CD4-positive, alpha-beta T cell treated with Interleukin-6 for 4 hours (primary cell): Measurements from ENCODE around the gene TSPEAR.

ENCODE experiments used
- DNase-seq: peaks from one replicate; pipeline ENCODE4 v3.0.0-alpha.2; 2020; ENCODE audit warnings: mixed read lengths

Gene TSPEAR

DNA sequence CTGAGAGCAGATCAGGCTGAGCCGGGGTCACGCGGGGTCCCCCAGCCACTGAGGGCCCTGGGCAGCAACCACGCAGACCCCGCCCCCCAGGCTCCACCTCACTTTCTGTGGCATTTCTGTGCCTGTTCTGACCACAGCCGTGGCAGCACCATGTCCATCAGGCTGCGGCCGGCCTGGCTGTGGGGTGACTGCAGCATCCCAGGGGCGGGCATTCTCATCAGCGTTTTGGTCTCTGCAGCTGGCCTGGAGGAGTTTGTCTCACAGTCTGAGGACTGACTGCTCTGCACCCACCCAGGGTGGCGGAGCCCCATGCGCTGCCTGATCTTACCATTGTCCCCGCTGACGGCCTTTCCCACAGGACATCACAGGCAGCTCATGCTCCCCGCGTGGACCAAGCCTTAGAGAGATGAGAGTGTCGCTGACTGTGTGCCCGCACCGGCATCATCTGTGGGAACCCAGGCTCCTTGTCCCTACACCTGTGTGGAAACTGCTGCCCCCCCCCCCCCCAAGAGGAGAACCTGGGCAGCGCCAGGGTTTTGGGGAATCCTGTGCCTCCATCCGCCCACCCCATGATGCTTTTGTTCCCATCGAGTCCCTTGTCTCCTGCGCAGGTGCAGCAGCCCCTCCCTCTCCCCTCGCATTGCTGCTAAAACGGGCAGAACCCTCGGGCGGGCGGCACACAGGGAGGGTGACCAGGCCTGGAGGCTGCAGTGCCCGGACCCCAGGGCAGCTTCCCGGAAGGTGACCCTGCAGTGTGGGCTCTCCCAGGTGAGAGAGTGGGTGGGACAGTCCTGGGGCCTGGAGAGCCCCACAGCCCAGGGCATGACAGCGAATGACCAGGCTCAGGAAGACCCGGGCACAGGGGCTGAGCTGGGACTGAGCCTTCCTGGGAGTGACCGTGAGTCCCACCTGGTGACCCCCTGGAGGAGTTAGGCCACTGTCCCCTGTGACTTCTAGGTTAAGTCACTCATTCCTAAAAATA is 173.2 kb downstream of the TSPEAR start:
- no peak for DNase-seq

DNA sequence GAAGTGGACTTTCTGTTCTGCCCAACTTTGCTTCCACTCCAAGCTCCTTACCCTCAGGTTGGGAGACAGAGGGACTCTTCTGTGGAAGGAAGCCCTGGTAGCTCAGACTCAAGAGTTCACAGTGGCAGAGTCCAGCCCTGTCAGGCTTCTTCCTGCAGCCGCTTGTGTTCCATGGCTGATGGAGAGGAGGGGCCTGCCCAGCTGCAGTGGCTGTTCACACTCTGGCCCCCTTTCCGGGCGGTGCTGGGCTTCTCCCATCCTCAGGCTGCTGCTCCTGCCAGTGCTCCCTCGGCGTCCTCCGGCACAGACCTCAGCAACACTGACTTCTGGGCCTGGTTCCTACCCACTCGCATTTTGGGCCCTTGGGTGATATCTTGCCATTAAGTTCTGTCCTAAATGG is 175.4 kb downstream of the TSPEAR start:
- DNase-seq = no peak

DNA sequence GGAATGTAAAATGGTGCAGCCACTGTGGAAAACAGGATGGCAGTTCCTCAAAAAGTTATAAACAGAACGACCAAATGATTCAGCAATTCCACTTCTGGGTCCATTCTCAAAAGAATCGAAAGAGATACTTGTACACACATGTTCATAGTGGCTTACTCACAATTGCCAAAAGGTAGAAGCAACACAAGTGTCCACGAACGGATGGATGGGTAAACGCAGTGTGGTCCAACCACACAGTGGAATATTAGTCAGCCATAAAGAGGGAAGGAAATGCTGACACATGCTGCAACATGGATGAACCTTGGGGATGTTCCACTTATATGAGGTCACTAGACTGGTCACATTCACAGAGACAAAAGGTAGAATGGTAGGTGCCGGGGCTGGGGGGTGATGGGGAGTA is 176.7 kb downstream of the TSPEAR start:
- no peak for DNase-seq

DNA sequence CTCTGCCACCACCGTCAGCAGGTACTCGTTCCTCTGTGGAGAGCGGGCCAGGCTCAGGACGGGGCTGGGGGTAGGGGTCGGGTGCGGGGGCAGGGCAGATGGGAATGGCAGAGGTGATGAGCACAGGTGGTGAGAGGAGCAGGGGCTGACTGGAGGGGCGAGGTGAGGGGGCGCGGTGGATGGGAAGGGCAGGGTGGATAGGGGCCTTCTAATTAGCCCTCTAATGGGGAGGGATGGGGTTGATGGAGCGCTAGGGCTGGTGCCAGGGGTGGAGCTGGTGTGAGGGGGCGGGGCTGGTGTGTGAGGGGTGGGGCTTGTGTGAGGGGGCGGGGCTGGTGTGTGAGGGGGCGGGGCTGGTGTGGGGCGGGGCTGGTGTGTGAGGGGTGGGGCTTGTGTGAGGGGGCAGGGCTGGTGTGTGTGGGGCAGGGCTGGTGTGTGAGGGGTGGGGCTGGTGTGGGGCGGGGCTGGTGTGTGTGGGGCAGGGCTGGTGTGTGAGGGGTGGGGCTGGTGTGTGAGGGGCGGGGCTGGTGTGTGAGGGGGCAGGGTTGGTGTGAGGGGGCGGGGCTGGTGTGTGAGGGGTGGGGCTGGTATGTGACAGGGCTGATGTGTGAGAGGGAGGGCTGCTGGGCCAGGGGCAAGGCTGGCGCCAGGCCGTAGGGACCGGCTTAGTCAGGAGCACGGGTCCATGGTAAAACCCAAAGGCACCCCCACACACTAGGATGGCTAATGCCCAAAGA is 177.3 kb downstream of the TSPEAR start:
- DNase-seq = no peak

DNA sequence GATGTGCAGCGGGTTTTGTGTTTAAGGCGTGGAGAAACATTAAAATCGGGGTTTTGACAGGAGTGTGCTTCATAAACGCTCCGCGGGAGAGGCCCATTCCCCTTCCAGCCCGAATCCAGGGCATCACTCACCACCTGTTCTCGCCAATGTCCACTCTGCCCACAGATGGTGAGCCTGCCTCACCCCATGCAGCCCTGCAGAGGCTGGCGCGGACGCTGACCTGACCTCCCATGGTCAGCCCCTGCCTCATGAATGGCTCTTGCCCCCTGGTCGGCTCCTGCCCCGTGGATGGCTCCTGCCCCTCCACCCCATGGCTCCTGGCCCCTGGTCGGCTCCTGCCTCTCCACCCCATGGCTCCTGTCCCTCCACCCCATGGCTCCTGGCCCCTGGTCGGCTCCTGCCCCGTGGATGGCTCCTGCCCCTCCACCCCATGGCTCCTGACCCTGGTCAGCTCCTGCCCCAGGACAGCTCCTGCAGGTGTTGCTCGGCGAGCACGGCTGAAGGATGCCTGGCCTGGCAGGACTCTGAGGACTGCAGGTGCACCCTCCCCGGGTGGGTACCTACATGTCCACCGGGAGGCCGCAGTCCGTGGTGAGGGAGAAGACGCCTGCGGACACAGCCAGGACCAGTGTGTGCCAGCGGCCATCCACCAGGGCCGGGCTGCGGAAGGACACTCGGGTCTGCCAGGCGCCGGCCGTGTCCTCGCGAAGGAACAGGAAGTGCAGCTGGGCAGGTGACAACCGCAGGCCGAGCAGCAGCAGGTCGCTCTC is 178.1 kb downstream of the TSPEAR start:
- no peak for DNase-seq

DNA sequence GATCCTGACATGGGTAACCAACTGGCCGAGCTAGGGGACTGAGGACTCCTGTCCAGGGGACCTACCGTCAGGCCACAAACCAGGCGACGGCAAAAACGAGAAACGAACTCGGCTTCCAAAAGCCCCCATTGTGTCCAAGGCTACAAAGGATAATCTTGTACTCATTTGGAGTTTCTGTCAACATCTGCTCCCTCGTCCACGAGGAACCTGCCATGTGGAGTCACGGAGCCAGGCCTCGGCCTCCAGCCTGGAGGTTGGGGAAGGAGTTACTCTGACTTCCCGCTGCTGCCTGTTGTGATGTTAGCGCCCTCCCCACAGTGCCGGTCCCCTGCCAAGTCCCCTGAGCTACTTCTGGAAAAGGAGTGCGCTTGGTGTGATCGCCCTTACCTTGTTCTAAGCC is 178.7 kb downstream of the TSPEAR start:
- DNase-seq = no peak

DNA sequence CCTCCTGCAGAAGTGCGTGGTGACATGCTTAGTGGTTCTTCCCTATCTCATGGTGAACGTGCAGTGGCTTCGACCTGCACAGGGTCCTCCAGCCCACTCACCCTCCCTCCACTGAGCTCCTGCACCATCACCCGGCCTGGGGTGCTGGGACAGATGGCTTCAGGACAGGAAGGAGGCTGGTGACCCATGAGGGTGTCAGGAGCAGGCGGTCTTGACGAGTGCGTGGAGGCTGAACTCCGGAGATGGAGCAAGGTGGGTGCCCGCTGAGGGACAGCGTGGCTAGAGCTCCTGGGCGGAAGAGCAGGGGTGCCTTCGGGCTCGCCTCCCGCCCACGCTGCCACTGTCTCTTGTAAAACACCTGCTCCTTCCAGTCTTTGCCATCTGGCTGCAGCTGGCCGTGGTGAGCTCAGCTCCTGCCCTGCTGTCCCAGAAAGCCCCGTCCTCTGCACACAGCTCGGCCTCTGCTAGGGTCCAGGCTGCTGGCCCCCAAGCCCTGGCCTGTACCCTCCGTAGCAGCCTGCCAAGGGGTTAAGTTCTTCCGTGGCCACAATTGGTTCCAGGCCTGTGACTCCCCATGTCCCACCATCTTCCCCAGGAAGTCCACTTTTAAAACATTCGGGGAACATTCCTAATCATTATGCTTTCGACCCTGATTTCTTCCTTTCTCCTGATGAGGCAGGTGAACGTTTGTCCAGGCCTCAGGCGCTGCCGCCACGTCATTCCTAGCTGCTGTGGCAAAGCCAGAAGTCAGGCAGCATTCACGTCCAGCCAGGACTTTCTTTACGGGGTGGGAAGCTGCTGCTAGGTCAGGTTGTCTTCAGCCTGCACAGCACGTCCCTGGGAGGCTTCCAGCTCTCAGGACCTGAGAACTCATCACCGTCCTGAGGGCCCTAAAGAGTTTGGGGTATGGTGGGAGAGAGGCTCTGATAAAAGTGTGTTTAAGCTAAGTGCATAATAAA is 179.5 kb downstream of the TSPEAR start:
- DNase-seq = no peak

DNA sequence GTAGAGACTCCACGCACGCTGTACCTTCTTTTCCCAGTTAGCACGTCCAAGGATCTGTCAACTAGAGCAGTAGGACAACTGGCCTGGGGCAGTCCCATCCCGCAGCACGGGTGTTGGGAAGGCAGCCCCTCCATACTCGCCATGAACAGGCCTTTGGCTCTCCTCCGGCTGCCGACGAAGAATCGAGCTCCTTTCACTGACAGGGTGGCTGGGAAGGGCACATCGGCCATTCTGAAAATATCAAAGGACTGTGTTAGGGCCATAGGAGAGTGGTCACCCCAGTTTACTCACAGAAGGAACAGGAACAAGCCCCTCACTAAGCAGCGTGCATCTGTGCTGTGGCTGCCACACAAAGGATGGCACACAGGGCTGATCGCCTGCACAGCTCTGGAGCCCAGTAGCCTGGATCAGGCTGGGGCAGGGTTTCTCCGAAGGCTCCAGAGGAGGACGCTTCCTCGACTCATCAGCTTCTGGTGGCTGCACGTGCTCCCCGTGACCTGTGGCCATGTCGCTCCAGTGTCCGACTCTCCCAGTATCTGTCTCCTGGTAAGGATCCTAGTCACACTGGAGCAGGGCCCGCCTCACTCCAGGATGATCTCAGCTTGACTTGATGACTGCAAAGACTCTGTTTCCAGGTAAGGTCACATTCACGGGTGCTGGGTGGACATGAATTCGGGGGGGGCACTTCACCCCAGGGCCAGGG is 180.3 kb downstream of the TSPEAR start:
- DNase-seq = no peak

DNA sequence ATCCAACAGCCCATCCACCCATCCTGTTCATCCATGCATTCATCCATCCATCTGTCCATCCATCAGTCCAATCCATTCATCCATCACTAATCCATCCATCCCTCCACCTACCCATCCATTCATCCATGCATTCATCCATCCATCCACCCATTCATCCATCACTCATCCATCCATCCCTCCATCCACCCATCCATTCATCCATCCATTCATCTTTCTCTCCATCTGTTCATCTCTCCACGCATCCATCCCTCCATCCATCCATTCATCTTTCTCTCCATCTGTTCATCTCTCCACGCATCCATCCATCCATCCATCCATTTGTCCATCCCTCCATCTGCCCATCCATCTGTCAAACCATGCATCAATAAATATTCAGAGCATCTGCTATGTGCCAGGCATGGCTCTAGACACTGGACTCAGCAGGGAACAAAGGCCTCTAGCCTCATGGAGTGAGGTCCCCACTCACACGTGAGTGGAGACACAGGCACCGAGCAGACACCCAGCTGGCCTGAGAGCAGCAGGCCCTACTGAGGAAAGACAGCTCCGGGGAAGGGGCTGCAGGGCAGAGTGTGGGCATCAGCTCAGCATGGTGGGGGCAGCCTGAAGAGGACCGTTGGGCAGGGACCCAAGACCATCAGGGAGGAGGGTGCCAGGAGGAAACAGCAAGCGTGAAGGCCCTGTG is 181.0 kb downstream of the TSPEAR start:
- DNase-seq = no peak

DNA sequence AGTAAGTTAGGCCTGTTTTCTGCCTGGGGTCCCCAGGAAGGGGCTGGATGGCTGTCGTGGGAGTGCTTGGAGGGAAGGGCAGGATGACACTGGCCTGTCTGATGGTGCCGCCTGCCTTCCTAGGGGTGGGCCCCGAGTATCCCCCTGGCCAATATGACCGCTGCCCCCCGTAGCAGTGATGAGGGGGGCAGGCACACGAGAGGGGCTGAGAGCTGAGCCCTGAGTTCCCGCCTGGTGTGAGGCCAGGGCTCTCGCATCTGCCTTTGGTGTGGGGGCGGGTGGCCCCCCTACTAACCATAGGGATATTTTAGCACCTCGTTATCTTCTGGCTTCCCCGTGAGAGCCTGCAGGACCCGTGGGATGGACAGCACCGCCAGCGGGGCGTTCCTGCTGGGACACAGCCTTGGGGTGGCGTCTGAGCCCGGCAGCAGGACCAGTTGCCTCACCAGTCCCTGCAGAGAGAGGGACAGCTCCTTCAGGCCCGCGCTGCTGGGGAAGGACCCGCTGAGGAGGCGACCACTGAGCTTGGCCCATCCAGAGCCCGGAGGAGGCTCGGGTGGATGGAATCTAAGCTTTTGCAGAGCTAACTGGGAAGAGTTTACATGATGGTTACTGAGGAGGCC is 181.8 kb downstream of the TSPEAR start:
- DNase-seq = no peak

DNA sequence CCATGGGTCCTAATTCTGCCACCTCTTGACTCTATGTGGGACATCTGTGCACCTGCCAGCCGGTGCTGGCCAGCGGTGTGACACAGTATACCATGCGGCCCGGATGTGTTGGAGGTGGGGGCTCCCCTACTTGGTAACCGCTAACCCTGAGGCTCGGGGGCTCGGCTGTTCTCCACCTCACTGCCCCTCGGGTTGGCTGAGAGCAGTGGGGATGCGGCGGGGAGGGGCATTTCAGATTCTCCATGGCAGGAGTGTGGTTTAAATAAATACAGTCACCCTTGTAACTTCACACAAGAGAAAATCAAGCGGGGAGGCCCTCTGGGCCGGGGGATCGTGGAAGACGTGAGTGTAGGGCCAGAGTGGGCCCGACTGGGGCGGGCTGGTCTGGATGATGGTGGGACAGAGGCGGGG is 182.4 kb downstream of the TSPEAR start:
- no peak for DNase-seq

DNA sequence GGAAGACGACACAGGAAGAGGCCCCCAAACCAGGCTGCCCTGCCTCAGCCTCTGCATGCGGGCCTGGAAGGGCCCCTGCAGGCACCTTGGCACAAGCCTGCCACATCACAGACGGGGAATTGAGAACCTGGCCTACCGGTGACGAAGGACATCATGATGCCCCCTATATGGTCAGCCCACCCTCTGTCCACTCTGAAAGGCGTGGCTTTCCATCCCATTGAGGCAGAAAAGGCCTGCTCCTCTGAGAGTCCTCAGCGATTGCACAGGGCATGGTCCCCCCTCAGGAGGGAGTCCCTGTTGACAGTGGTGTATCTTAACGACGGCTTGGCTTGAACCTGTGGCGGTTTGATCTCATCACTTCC is 182.8 kb downstream of the TSPEAR start:
- DNase-seq = no peak

DNA sequence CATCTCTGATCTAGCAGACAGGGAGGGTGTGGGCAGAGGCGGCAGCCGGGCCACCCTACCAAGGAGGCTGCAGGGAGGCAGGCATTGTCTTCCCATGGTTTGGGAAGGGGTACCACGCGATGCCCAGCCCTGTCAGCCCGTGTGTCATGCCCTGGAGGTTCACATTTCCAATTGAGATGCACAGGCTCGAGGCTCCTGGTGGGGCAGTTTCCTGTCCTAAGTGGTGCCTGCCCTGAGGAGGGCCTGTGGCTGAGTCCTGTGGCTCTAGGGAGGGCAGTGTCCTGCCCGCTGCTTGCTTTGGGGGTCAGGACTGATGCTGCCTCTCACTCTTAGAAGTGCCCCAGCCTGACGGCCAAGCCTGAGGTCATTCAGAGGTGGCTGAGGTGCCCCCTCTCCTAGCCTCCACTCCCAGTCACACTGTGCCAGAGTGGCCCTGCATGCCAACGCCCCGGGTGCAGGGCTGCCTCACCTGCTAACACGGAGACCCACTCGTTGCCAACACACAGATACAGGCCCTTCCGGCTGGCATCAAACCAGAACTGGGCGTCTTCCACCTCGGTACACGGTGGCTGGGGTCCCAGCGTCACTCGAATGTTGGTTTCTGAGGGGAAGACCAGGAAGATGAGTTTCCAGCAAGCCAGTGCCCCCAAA is 183.3 kb downstream of the TSPEAR start:
- DNase-seq = no peak

DNA sequence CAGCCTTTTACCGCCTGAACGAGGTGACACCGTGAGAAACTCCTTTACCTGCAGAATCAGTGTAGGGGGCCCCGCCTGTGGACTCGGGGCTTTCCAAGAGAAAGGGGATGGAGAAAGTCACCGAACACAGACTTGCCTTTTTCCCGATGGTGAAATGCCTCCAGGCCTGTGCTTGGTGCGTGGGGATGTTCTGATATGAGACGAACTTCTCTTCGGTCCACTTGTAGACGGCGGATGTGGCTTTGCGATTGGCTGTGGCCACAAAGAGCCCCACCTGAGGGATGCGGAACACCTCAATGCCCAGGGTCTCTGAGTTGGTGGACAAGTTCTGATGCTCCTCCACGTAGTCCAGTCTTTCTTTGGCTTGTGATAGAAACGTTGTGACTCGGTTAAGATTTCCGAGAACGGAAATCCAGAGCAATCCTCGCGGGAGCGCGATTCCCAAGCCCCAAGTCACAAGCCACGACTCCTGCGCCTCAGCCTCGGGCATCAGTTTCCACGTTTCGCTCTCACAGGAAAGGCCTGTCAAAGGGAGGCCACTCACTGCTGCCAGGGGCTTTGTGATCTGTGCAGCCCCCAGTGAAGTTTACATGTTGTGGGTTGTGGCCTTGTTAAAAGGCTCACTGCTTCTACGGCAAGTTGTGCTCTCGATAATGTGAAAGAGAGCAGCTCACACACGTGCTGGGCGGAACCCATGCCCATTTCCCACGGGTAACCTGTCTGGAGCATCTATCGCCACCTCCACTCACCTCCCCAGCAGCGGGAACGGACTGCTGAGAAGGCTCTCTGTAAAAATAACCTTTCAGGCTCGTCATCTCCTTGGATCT is 184.0 kb downstream of the TSPEAR start:
- DNase-seq = no peak

DNA sequence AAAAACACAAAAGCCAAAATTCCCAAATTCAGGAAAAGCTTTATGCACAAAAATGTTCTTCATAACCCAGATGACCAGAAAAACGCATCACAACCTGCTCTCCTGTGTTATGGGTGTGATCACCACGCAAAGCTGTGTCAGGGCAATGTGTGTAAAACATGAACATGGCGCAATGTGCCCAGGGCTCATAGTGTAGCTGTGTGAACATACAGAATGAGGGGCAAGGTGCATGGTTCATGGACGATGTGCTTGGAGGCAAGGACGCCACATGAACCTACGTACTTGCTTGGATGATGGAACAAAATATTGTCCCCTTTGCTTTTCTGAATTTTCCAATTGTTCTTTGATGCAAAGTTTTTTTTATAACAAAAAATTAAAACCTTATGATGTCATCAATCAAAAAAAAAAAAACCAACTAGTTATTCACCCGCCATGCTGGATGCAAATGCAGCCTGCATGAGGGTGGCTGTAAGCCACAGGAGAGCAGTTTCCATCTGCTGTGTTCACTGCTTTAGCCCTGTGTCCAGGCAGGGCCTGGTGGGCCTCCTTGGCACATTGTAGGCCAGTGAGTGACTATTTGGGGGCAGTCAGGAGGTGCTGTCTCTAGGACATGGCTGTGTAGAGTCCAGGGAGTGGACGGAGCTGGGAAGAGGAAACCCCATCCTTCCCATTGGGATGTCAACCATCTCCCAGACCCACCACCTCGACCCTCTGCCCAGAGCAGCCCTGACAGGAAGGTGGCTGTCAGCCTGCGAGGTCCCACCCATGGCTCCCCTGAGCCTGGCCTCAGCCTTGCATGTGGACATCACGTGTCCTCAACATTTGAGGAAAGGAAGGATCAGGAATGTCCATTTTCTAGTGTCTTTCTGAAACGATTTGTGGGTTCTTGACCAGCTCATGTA is 185.0 kb downstream of the TSPEAR start:
- DNase-seq = no peak

DNA sequence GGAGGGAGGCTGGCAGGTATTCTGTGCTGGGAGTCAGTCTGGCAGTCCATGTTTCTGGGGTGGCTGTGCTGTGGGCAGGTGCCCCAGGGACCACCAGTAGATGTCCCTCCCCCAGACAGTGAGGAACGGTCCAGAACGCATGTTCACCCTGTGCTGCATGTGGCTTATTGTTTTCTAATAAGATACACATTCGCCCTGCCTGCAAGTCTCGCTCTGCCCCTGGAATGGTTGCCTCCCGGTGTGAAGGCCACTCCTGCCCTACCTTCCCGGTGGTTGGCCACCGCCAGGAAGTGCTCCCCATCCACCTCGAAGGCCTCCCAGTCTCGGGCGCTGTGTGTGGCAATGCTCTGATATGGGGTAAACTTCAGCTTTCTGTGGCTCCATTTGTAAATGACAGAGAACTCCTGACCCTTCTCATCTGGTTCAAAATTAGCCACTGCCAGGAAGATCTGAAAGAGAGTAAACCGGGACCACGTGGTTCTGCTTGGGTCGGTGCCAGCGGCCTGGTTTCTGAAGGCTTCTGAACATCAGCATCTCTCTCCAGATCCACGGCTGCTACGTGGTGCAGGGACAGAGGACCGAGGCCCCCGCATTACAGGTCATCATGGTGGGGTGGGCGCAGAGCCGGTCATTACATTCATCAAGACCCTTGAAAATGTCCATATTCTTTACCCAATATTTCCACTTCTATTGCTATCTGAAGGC is 185.8 kb downstream of the TSPEAR start:
- no peak for DNase-seq
